Panc1 (cell line): ENCODE results near the gene HS6ST3. TPM values are rescaled to one million over a fixed set of nuclear protein-coding genes. Genes with fewer than 3 reads are reported as not detected.

Experiments
- ATAC-seq: fragments of 200-7000 bp; cut with Tn5 transposase; 2 replicates; pipeline ENCODE4 v1.9.1; 2020; ENCODE audit warnings: mild to moderate bottlenecking, moderate library complexity
- BruUV-seq: library from RNA; stranded (reverse); fragments of 400-500 nt; replicated peaks from 2 replicates; lab custom pipeline; 2021; lab: Mats Ljungman, UMichigan
- CTCF ChIA-PET: fragments of 300-600 bp; sonication (Branson Sonifier 250); formaldehyde crosslinking; loops from one replicate; lab custom pipeline; 2022; ENCODE audit warnings: antibody characterized with exemption; lab: Charles Lee
- POLR2A ChIA-PET: fragments of 300-600 bp; sonication (Branson Sonifier 250); formaldehyde crosslinking; loops from one replicate; lab custom pipeline; 2022; ENCODE audit warnings: antibody characterized with exemption; lab: Charles Lee
- DNase-seq: peaks from one replicate; pipeline ENCODE4 v3.0.0-alpha.2; 2010; ENCODE audit warnings: low read depth, low spot score
- H3K27ac ChIP-seq: 2 replicates; pipeline ENCODE4 v1.5.1; 2011; ENCODE audit warnings: mild to moderate bottlenecking, low read length, inconsistent platforms
- H3K27me3 ChIP-seq: fragments of 200-500 bp; sonication (Bioruptor generic); 2 replicates; pipeline ENCODE4 v1.6.0; 2014; ENCODE audit warnings: low read length, inconsistent platforms; ENCODE audit not compliant: control insufficient read depth, insufficient read depth
- H3K36me3 ChIP-seq: fragments of 200-500 bp; sonication (Bioruptor generic); 2 replicates; pipeline ENCODE4 v1.5.1; 2014; ENCODE audit warnings: inconsistent platforms, mild to moderate bottlenecking, low read length, moderate library complexity; ENCODE audit not compliant: control insufficient read depth, insufficient read depth
- H3K4me1 ChIP-seq: 2 replicates; pipeline ENCODE4 v1.5.1; 2011; ENCODE audit warnings: inconsistent platforms, mild to moderate bottlenecking, low read length, moderate library complexity; ENCODE audit not compliant: control insufficient read depth, insufficient read depth
- H3K4me3 ChIP-seq, 2 experiments: 2 replicates each; pipeline ENCODE4 v1.5.1; 2011 to 2012; ENCODE audit warnings: low read depth in 2 of 2, low read length in 2 of 2, mild to moderate bottlenecking in 2 of 2, inconsistent platforms in 1 of 2, moderate library complexity in 1 of 2
- H3K9me3 ChIP-seq: fragments of 200-500 bp; sonication (Bioruptor generic); 2 replicates; pipeline ENCODE4 v1.5.1; 2014; ENCODE audit warnings: low read depth, mild to moderate bottlenecking, inconsistent platforms, low read length, moderate library complexity; ENCODE audit not compliant: control insufficient read depth, insufficient read depth
- POLR2AphosphoS5 ChIP-seq: IDR thresholded peaks from 2 replicates; pipeline ENCODE4 v1.6.1; 2012; ENCODE audit warnings: mild to moderate bottlenecking, low read depth, low read length, moderate library complexity
- REST ChIP-seq, 2 experiments: IDR thresholded peaks; 2 replicates each; pipeline ENCODE4 v1.6.1; 2011 to 2012; ENCODE audit warnings: low read depth in 2 of 2, control low read depth in 1 of 2, low read length in 1 of 2, mild to moderate bottlenecking in 1 of 2, moderate library complexity in 1 of 2; ENCODE audit not compliant: insufficient read depth in 1 of 2
- SIN3A ChIP-seq: IDR thresholded peaks from 2 replicates; pipeline ENCODE4 v1.6.1; 2012; ENCODE audit warnings: low read depth, mild to moderate bottlenecking, low read length, moderate library complexity, borderline replicate concordance; ENCODE audit not compliant: insufficient read depth
- TCF7L2 ChIP-seq: IDR thresholded peaks from 2 replicates; pipeline ENCODE4 v1.6.1; 2011; ENCODE audit warnings: mild to moderate bottlenecking, low read depth, low read length, inconsistent platforms
- in situ Hi-C: cut with HindIII; loops from 2 replicates; pipeline ENCODE4 v1.10.0; 2016; ENCODE audit warnings: low sequenced_read_pairs, low pct_unique_long_range_greater_than_20kb
- intact Hi-C: fragments of 100-400 bp; cut with micrococcal nuclease; formaldehyde crosslinking; loops from one replicate; pipeline ENCODE4 v1.10.0; 2022; ENCODE audit not compliant: unreplicated experiment
- microRNA-seq: library from miRNA; unstranded; fragments of <30 nt; microRNA quantifications from one replicate; pipeline ENCODE4 v1.1.0, GENCODE V29; 2020; ENCODE audit not compliant: unreplicated experiment
- total RNA-seq: library from RNA; stranded (reverse); gene quantifications from one replicate; pipeline ENCODE4 v1.2.1, GENCODE V29; 2021; ENCODE audit not compliant: unreplicated experiment
- TF ChIP-seq, protein P1 (sequence below): fragments of 450-650 bp; IDR thresholded peaks from 2 replicates; pipeline ENCODE4 v1.5.1; 2017; ENCODE audit warnings: mild to moderate bottlenecking

HS6ST3 gene
- total RNA-seq, 1 experiment from 2014 or later = 0.13 TPM

- no TSS peak for BruUV-seq
- ChIA-PET CTCF (no interaction called here), POLR2A (no interaction called here)
- intact Hi-C loops (no loop called here), in situ Hi-C loops (no loop called here)
- Histone ChIP-seq H3K27ac (no peak overlapping the region), H3K4me3 (no peak overlapping the region), H3K36me3 (no peaks in the 10 kb centered on the region), H3K9me3 (no peaks in the 10 kb centered on the region), H3K27me3 (no peaks in the 10 kb centered on the region), H3K4me1 (no peaks in the 10 kb centered on the region)
- no peak for TF ChIP-seq POLR2AphosphoS5
- no peak for TF ChIP-seq TCF7L2
- no peak for TF ChIP-seq REST (IDR thresholded peaks at IDR 0.05; ENCODE audit: insufficient read depth in 1 of 2, low read depth in 2 of 2, low read length in 1 of 2)
- TF ChIP-seq, protein P1, sequence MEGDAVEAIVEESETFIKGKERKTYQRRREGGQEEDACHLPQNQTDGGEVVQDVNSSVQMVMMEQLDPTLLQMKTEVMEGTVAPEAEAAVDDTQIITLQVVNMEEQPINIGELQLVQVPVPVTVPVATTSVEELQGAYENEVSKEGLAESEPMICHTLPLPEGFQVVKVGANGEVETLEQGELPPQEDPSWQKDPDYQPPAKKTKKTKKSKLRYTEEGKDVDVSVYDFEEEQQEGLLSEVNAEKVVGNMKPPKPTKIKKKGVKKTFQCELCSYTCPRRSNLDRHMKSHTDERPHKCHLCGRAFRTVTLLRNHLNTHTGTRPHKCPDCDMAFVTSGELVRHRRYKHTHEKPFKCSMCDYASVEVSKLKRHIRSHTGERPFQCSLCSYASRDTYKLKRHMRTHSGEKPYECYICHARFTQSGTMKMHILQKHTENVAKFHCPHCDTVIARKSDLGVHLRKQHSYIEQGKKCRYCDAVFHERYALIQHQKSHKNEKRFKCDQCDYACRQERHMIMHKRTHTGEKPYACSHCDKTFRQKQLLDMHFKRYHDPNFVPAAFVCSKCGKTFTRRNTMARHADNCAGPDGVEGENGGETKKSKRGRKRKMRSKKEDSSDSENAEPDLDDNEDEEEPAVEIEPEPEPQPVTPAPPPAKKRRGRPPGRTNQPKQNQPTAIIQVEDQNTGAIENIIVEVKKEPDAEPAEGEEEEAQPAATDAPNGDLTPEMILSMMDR = no peak
- TF ChIP-seq SIN3A = no peak
- DNase-seq (no peak), ATAC-seq (no peak)
Observed at GRCh38 chr13:96880419-96880818, 790.5 kb downstream of the HS6ST3 start.

Small RNA genes within 50 kb of the gene (microRNA-seq; reads per million reads assigned to microRNA genes)
- not detected for gene MIR4501

Other genes starting within 250 kb of the HS6ST3 start
- gene UGGT2, start 36.7 kb upstream of the HS6ST3 start, total RNA-seq = 22.9 TPM